Keratinocyte (primary cell): Measurements from ENCODE around the gene KIAA1958. TPM values are rescaled to one million over a fixed set of nuclear protein-coding genes. Genes with fewer than 3 reads are reported as not detected.

Experiments used
- DNase-seq: peaks from one replicate; pipeline ENCODE4 v3.0.0-alpha.2; 2011; ENCODE audit warnings: low read depth, missing footprints, low spot score
- FAIRE-seq: peaks from 2 replicates; lab custom pipeline; 2011; peaks lifted over from hg19 to GRCh38; lab: Jason Lieb, UNC
- H2AFZ ChIP-seq: 2 replicates; pipeline ENCODE4 v1.6.0; 2012; ENCODE audit warnings: low read length, control low read depth, inconsistent platforms; ENCODE audit not compliant: control insufficient read depth
- H3K27ac ChIP-seq: 2 replicates; pipeline ENCODE4 v1.5.1; 2011; ENCODE audit warnings: low read length; ENCODE audit not compliant: control insufficient read depth, insufficient read depth
- H3K27me3 ChIP-seq: 3 replicates; pipeline ENCODE4 v1.6.0; 2011; ENCODE audit warnings: low read length; ENCODE audit not compliant: control insufficient read depth, insufficient read depth; ENCODE audit errors: extremely low read depth
- H3K36me3 ChIP-seq, 2 experiments: 2 replicates in 1 of 2; 3 replicates in 1 of 2; pipeline ENCODE4 v1.5.1; 2011; ENCODE audit warnings: low read length in 2 of 2, mild to moderate bottlenecking in 1 of 2; ENCODE audit not compliant: control insufficient read depth in 2 of 2, insufficient read depth in 2 of 2; ENCODE audit errors: extremely low read depth in 1 of 2
- H3K4me1 ChIP-seq: 3 replicates; pipeline ENCODE4 v1.5.1; 2011; ENCODE audit warnings: low read length; ENCODE audit not compliant: control insufficient read depth, insufficient read depth; ENCODE audit errors: extremely low read depth
- H3K4me2 ChIP-seq: 3 replicates; pipeline ENCODE4 v1.6.0; 2011; ENCODE audit warnings: low read depth, low read length; ENCODE audit not compliant: control insufficient read depth, insufficient read depth; ENCODE audit errors: extremely low read depth
- H3K4me3 ChIP-seq, 3 experiments: fragments of 200-600 bp in 1 of 3; sonication (generic) in 1 of 3; 2 replicates in 2 of 3; 3 replicates in 1 of 3; pipeline ENCODE4 v1.5.1; 2011 to 2016; ENCODE audit warnings: low read length in 3 of 3, mild to moderate bottlenecking in 3 of 3, control low read depth in 2 of 3, inconsistent platforms in 1 of 3, low read depth in 1 of 3, mixed read lengths in 1 of 3, mixed run types in 1 of 3, moderate library complexity in 1 of 3; ENCODE audit not compliant: control insufficient read depth in 2 of 3, insufficient read depth in 2 of 3; ENCODE audit errors: extremely low read depth in 1 of 3
- H3K79me2 ChIP-seq: 2 replicates; pipeline ENCODE4 v1.6.0; 2012; ENCODE audit warnings: low read length; ENCODE audit not compliant: control insufficient read depth, insufficient read depth
- H3K9ac ChIP-seq: 3 replicates; pipeline ENCODE4 v1.6.0; 2011; ENCODE audit warnings: low read length; ENCODE audit not compliant: control insufficient read depth, insufficient read depth; ENCODE audit errors: extremely low read depth
- H3K9me1 ChIP-seq: 3 replicates; pipeline ENCODE4 v1.6.0; 2011; ENCODE audit warnings: low read length; ENCODE audit not compliant: control insufficient read depth, insufficient read depth; ENCODE audit errors: extremely low read depth
- H3K9me3 ChIP-seq: 2 replicates; pipeline ENCODE4 v1.5.1; 2012; ENCODE audit warnings: low read depth, low read length; ENCODE audit not compliant: control insufficient read depth
- H4K20me1 ChIP-seq: 3 replicates; pipeline ENCODE4 v1.6.0; 2011; ENCODE audit warnings: low read length; ENCODE audit not compliant: control insufficient read depth, insufficient read depth; ENCODE audit errors: extremely low read depth
- EZH2 ChIP-seq: IDR thresholded peaks from one replicate; pipeline ENCODE4 v1.6.1; 2012; ENCODE audit warnings: inconsistent platforms, mild to moderate bottlenecking, low read length, moderate library complexity
- dilution Hi-C: fragments of 300-500 bp; cut with MboI; formaldehyde crosslinking; loops from one replicate; pipeline ENCODE4 v1.7.0; 2020; ENCODE audit warnings: low sequenced_read_pairs; ENCODE audit not compliant: extremely low pct_ligation_motif_present
- polyA plus RNA-seq, 5 experiments: library from polyadenylated mRNA; depleted of rRNA in 3 of 5; stranded (reverse) in 3 of 5; stranded (forward) in 1 of 5; unstranded in 1 of 5; fragments of >200 nt; gene quantifications; 1 replicate in 1 of 5; 2 replicates in 3 of 5; 3 replicates in 1 of 5; pipeline versions ENCODE4 v1.2.1 to v1.2.3, GENCODE V29; 2011 to 2012; ENCODE audit warnings: missing spikeins in 2 of 5, low read depth in 1 of 5, low replicate concordance in 1 of 5
- TF ChIP-seq, protein P1 (sequence below), 3 experiments: IDR thresholded peaks in 1 of 3; conservative IDR thresholded peaks in 1 of 3; optimal IDR thresholded peaks in 1 of 3; 2 replicates in 2 of 3; 3 replicates in 1 of 3; pipeline versions ENCODE3 to v1.5.1; 2011; ENCODE audit warnings: low read length in 3 of 3, mild to moderate bottlenecking in 3 of 3, moderate library complexity in 2 of 3, control low read depth in 1 of 3, inconsistent platforms in 1 of 3; ENCODE audit not compliant: insufficient read depth in 2 of 3; ENCODE audit errors: extremely low read depth in 1 of 3

The KIAA1958 gene
- polyA plus RNA-seq, 1 donor (not counting 4 experiments of a cell fraction or from before 2014, with no cell fraction given) = 0.84 TPM

DNA sequence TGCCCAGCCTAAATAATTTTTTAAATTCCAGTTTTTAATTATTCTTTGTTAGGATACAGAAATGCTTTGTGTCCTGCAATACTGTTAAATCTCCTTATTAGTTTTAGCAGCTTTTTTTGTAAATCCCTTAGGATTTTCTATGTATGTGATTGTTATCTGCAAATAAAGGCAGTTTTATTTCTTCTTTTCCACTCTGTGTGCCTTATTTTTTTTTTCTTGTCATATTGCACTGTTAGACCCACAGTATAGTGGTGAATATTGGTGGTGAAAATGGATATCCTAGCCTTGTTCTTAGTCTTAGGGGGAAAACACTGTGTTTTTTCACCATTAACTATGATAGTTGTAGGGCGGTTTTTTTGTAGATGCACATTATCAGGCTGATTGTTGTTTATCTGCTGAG is 11.3 kb upstream of the KIAA1958 start:
- H3K4me3 ChIP-seq = no peak overlapping the region
- FAIRE-seq (no peak), DNase-seq (no peak)
- TF ChIP-seq, protein P1, sequence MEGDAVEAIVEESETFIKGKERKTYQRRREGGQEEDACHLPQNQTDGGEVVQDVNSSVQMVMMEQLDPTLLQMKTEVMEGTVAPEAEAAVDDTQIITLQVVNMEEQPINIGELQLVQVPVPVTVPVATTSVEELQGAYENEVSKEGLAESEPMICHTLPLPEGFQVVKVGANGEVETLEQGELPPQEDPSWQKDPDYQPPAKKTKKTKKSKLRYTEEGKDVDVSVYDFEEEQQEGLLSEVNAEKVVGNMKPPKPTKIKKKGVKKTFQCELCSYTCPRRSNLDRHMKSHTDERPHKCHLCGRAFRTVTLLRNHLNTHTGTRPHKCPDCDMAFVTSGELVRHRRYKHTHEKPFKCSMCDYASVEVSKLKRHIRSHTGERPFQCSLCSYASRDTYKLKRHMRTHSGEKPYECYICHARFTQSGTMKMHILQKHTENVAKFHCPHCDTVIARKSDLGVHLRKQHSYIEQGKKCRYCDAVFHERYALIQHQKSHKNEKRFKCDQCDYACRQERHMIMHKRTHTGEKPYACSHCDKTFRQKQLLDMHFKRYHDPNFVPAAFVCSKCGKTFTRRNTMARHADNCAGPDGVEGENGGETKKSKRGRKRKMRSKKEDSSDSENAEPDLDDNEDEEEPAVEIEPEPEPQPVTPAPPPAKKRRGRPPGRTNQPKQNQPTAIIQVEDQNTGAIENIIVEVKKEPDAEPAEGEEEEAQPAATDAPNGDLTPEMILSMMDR (optimal IDR thresholded peaks at IDR 0.05 in 1 of 3, IDR thresholded peaks at IDR 0.05 in 1 of 3, conservative IDR thresholded peaks at IDR 0.05 in 1 of 3; ENCODE audit: extremely low read depth in 1 of 3, insufficient read depth in 2 of 3, low read length in 3 of 3) = no peak
- TF ChIP-seq EZH2 = no peak
- no peaks in the 10 kb centered on the region for H3K9me1 ChIP-seq
- no peak overlapping the region for H3K9ac ChIP-seq
- H3K9me3 ChIP-seq = no peaks in the 10 kb centered on the region
- H3K79me2 ChIP-seq = no peaks in the 10 kb centered on the region
- H3K4me2 ChIP-seq = no peak overlapping the region
- H4K20me1 ChIP-seq = no peaks in the 10 kb centered on the region
- dilution Hi-C loops = no loop called here
- H3K27ac ChIP-seq = no peak overlapping the region
- no peaks in the 10 kb centered on the region for H3K4me1 ChIP-seq
- H3K36me3 ChIP-seq = peaks cover 0 to 2% of the 10 kb centered on the region in 2 experiments
- no peak overlapping the region for H2AFZ ChIP-seq
- no peaks in the 10 kb centered on the region for H3K27me3 ChIP-seq

DNA sequence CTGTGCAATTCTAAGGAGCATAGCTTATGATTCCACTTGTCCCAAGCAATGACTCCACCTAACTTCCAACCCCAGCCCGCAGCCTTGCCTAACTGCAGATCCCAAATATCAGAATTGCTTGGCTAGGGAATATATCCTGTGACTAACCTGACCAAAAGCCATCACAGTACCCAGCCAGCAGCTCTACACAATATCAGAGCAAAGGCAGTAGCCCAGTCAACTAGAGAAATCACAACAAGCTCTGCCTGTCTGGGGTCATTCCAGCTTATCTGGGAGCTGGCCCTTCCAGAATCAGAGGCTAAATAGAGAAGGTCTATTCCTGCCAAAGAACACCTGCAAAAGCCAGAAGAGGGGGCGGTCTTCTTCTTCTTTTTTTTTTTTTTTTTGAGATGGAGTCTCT is 9.3 kb upstream of the KIAA1958 start:
- FAIRE-seq = no peak

More for the DNA sequence above, 9.3 kb upstream of the KIAA1958 start:
- H3K36me3 ChIP-seq = no peaks in the 10 kb centered on the region
- H3K4me2 ChIP-seq = no peak overlapping the region
- no peaks in the 10 kb centered on the region for H3K4me1 ChIP-seq
- no peaks in the 10 kb centered on the region for H3K9me3 ChIP-seq
- H3K27ac ChIP-seq = no peak overlapping the region
- no peaks in the 10 kb centered on the region for H3K79me2 ChIP-seq
- TF ChIP-seq EZH2 = no peak
- TF ChIP-seq, protein P1 (optimal IDR thresholded peaks at IDR 0.05 in 1 of 3, IDR thresholded peaks at IDR 0.05 in 1 of 3, conservative IDR thresholded peaks at IDR 0.05 in 1 of 3; ENCODE audit: extremely low read depth in 1 of 3, insufficient read depth in 2 of 3, low read length in 3 of 3) = no peak
- H3K27me3 ChIP-seq = no peaks in the 10 kb centered on the region
- no peaks in the 10 kb centered on the region for H4K20me1 ChIP-seq
- no peak overlapping the region for H3K9ac ChIP-seq
- DNase-seq = no peak
- H3K9me1 ChIP-seq = no peaks in the 10 kb centered on the region
- dilution Hi-C loops = no loop called here
- H3K4me3 ChIP-seq = no peak overlapping the region
- H2AFZ ChIP-seq = no peak overlapping the region
